ENCODE measurements around the gene GTPBP4.

GTPBP4 gene

DNA sequence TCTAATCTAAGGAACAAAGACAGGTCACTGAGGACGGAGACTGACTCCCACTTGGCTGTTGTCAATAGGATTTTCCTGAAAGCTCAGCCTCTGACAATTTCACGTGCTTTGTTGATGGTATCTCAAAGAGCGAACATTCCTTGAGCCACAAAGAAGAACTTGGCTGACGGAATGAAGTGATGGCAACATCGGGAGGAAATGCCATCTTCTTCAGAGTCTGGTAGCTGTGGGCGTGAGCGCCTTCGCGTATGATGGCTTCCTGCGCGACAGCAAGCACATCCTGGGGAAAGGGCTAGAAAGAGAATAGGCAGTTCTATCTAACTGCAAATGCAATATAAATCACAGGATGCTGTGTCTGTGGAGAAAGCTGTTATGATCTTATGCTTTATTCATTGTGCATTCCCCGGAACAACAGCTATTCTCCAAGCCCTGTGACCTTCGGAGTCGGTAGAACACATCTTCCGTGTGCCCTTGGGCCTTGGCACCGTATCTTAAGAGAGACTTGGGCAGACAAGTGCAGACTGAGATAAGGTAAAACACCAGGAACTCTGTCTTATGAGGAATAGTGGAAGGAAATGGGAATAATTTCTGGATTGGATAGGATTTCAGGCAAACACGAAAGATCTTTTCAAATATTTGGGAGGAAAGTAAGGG, 19.6 kb upstream of the GTPBP4 start:
- no peak for DNase-seq

DNA sequence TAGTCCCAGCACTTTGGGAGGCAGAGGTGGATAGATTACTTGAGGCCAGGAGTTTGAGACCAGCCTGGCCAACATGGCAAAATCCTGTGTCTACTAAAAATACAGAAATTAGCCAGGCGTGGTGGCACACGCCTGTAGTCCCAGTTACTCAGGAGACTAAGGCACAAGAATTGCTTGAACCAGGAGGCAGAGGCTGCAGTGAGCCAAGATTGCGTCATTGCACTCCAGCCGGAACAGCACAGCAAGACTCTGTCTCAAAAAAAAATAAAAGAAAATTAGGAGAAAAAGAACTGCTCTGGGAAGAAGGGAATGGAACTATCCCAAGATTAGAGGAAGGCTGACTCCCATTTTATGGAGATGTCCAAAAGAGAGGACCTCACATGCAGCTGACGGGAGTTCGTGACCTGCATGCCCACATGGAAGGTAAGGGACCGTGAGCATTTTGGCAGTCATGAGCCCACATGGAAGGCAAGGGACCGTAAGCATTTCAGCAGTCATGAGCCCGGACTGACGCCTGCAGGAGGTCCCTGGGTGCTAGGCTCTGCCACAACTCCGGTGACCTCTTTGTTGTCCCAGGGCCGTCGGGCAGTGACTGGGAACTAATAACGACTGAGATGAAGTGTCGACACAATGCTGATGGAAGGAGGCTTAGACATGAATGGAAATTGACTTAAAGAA, 18.6 kb upstream of the GTPBP4 start:
- DNase-seq = no peak

- no peak for DNase-seq
These were observed 17.7 kb upstream of the GTPBP4 start for GRCh38 chr10:970311-971149.

- peak; percentile 7 for DNase-seq
These were observed 17.1 kb upstream of the GTPBP4 start for GRCh38 chr10:971150-971542.

DNA sequence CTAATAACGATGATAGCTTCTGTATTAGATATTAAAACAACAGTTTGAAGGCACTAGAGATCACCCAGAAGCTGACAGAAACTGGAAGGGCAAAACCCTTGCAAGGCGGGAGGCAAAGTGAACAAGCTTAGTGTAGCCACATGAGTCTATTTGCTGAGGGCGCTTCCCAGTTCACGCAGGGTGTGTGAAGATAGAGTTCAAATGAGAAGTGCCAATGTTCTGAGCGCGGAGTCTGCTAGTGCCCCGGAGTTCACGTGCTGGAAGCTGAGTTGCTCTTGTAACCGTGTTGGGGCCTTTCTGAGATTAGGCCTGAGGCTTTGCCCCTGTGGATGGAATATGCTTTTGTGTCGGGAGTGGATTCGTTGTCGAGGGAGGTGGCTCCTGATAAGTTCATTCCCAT, 16.6 kb upstream of the GTPBP4 start:
- no peak for DNase-seq

DNA sequence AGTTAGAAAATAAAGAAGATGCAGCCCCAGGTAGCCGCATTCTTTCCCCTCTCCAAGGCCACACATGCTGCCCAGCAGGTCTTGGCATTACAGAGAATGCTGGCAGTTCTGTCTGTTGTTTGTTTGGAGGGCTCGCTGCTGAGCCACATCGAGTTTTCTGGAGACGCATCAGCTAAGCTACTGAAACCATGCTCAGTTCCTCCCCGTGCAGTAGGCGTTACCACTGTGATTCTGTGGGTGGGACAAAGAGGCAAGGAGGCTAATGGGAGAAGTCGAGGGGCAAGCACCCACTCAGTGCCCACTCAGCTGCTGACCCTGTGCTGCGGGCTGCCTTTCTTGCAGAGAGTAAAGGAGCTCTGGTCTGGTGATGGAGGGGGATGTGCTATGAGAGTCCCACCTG, 15.5 kb upstream of the GTPBP4 start:
- no peak for DNase-seq

- DNase-seq = no peak
These were observed 14.0 kb upstream of the GTPBP4 start for GRCh38 chr10:974038-974784.

- DNase-seq = no peak
These were observed 13.5 kb upstream of the GTPBP4 start for GRCh38 chr10:974785-975074.

- DNase-seq = no peak
These were observed 11.9 kb upstream of the GTPBP4 start for GRCh38 chr10:976316-976715.

GRCh38 chr10:978826-979421, 9.3 kb upstream of the GTPBP4 start:
- no peak for DNase-seq

DNA sequence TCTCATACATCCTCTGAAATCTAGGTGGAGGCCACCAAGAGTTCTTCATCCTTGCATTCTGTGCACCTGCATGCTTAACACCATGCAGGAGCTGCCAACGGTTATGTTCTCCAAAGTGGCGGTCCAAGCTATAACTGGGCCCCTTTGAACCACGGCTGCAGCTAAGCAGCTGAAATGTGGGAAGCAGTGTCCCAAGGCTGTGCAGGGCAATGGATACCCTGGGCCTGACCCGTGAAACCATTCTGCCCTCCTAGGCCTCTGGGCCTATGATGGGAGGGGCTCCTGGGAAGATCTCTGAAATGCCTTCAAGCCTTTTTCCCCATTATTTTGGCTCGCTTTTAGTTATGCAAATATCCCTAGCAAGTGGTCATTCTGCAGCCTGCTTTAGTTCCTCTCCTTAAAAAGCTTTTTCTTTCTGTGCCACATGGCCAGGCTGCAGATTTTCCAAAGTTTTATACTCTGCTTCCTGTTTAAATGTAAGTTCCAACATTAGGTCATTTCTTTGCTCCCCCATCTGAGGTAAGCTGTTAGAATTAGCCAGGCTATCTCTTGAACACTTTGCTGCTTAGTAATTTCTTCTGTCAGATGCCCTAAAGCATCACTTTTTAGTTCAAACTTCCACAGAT, 7.7 kb upstream of the GTPBP4 start:
- DNase-seq = no peak

GRCh38 chr10:983401-983800, 4.8 kb upstream of the GTPBP4 start:
- DNase-seq = no peak

- no peak for DNase-seq
These were observed 4.1 kb upstream of the GTPBP4 start for GRCh38 chr10:983971-984655.

GRCh38 chr10:985361-985760, 2.9 kb upstream of the GTPBP4 start:
- no peak for DNase-seq

DNA sequence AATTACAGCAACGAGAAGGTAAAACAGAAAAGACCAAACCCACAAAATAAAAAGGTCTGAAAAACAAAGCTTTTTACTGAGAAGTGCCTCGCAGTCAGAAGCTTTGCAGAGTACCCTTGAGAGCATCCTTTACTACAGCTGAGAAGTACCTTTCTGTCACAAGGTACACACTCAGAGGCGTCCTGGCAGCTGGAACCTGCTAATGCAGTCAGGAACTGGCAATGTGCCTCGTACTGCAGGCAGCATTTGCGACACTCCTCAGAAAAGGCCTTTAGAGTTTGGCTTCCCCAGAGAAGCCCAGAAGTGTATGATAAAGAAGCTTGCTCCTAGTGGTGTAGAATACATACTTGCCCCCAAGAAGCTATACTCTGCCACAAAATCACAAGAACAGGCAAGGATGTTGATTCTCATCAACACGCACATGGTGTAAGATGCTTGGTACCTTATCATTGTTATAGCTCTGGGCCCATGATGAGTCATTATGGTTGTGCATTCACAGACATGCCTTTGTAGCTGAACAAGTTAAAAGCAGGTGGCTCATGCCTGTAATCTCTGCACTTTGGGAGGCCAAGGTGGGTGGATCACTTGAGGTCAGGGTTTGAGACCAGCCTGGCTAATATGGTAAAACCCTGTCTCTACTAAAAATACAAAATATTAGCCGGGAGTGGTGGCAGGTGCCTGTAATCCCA, 2.0 kb upstream of the GTPBP4 start:
- DNase-seq = no peak

DNA sequence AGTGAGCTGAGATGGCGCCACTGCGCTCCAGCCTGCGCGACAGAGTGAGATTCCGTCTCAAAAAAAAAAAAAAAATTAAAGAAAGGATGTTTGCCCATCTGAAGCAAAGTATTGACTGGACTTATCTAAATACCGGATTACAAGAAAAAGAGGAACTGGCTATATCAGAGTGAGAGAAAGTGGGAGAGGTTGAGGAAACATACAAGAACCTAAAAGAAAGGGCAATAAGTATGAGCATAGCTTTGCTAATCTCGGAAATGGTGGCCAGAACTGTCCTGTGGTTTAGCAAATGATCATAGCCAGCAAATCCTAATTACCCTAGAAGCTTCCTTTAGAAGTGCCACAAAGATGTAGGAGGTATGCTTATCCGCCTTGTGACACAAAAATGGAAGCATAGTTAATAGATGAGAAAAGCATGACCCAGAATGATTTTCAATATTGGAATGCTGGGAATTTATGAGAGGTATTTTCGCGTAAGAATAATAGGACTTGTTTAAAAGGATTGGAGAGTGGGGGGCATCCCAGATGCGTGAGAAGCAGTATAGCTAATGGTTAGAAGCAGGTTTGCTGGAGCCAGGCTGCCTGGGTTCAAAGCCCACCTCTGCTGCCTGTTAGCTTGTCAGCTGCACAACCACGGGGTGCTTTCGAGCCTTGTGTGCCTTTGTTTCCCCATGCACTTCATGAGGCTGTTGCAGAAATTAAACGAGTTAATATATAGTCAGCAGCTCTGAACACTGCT, 1.2 kb upstream of the GTPBP4 start:
- DNase-seq = no peak

GRCh38 chr10:987620-987869, 689 bp upstream of the GTPBP4 start:
- DNase-seq = no peak

- no peak for DNase-seq
These were observed 672 bp downstream of the GTPBP4 start for GRCh38 chr10:988667-989545.

DNA sequence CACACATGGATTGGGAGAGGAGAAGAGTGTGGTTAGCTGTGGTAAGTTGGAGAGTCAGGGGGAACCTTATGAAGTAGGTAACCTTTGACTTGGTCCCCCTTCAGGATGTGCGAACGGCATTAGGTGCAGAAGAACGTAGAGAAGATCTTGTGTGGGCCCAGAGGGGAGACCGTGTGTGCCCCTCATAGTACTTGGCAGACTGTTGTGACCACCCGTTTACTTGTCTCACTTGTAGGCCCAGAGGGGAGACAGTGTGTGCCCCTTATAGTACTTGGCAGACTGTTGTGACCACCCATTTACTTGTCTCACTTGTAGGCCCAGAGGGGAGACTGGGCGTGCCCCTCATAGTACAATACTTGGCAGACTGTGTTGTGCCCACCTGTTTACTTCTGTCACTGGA, 2.6 kb downstream of the GTPBP4 start:
- no peak for DNase-seq

- DNase-seq = no peak
These were observed 4.2 kb downstream of the GTPBP4 start for GRCh38 chr10:992467-992866.
